GM12873 (cell line): ENCODE results near the gene CPN1.

Experiments used
- TF ChIP-seq, protein P1 (sequence below): IDR thresholded peaks from 2 replicates; pipeline ENCODE4 v1.5.1; 2012; ENCODE audit warnings: low read depth, mild to moderate bottlenecking, moderate library complexity, low read length, control low read depth; ENCODE audit not compliant: insufficient read depth; ENCODE audit errors: missing control alignments

Gene CPN1

DNA sequence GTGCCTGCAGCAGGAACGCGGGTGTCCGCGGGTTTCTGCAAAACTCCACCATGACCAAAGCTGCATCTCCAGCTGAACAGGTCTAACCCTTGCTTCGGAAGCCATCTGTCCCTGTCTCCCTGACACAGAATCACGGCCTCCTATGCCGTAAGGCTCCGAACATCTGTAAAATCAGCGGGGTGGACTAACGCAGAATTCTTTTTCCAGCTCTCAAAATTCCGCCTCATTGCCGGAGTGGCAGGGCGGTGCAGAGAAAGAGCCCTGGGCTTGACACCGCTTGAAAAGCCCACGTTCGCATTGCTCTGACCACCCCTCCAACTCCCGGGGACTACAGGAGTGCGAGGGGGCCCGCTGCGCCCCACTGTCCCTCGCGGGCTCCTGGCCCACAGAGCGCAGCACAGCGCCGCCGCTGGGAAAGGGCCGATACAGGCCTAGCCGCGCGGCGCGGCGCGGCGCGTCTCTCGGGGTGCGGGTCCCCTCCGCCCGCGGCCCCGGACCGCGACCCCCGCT lies 72.3 kb downstream of the CPN1 start:
- TF ChIP-seq, protein P1, sequence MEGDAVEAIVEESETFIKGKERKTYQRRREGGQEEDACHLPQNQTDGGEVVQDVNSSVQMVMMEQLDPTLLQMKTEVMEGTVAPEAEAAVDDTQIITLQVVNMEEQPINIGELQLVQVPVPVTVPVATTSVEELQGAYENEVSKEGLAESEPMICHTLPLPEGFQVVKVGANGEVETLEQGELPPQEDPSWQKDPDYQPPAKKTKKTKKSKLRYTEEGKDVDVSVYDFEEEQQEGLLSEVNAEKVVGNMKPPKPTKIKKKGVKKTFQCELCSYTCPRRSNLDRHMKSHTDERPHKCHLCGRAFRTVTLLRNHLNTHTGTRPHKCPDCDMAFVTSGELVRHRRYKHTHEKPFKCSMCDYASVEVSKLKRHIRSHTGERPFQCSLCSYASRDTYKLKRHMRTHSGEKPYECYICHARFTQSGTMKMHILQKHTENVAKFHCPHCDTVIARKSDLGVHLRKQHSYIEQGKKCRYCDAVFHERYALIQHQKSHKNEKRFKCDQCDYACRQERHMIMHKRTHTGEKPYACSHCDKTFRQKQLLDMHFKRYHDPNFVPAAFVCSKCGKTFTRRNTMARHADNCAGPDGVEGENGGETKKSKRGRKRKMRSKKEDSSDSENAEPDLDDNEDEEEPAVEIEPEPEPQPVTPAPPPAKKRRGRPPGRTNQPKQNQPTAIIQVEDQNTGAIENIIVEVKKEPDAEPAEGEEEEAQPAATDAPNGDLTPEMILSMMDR = peak; percentile 64

DNA sequence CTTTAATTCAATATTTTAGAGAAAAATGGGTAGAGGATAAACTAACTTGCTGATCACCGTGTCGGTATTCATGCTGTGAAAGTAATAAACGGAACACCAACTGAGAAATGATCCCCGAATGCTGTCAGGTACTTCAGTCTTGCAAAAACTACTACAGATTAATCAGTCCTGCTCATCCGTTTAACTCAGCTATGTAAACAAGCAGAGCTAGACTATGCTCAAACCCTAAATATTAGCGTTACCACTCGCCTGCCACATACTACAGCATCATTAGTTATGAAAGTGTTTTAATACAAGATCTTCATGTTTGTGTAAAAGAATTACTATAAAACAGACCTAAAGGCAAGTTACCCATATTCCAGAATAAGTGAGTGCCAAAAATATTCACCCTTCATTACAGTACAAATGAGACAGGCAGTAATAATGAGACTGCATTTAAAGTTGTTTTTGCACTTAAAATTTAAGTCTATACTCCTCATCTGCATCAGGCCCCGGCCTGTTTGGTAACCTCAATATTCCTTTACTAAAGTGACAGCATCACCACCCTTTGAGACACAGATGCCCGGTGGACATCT lies 72.9 kb downstream of the CPN1 start:
- TF ChIP-seq, protein P1 = no peak

DNA sequence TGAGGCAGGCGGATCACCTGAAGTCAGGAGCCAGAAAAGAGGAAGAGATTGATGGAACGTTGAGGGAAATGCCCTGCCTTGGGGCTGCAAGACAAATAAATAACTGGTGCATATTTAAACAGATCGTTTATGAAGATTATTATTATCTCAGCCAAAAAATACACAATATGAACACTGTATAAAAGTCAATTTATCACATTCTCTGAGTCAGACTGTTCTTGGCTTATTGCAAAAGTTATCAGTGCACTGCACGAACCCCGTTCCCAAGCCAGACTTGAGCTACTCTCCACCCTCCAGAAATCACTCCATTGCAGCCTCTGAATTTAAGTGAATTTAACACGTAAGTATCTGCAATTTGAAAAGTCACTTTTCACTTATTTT lies 73.5 kb downstream of the CPN1 start:
- TF ChIP-seq, protein P1 = no peak

DNA sequence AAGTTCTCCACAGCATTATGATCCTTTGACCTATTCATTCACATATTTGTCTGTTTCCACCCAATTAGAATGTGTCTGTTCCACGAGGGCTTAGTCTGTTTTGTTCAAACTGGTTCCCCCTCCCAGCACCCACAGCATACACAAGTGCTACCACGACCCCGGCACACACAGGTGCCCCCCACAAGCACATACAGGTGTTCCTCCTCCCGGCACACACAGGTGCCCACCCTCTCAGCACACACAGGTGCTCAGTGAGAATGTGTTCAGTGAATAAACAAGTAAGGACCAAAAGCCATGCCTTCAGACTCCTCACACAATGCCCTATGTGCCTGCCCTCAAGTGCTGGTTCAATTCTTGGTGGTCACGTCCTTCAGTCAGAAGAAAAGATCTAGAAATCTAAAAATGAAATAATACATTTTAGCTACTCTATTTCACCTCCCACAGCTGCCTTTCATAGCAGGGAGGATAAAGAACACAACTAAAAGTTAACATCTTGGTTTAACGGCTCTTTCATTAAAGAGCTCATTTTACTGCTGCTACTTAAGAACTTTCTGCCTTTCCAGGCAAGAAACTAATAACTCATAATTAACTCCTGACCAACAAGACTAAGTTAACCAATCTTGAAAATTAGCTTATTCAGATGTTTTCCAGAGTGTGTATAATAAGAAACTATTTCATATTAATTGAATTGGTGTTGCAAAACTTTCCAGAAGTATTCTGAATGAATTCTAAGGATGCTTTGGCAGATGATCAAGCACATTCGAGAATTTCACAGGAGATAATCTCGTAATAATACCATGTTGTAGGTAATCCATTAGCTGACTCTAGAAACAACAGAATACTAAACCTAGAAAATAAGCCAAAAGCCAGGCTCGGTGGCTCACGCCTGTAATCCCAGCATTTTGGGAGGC lies 74.2 kb downstream of the CPN1 start:
- TF ChIP-seq, protein P1 = no peak

DNA sequence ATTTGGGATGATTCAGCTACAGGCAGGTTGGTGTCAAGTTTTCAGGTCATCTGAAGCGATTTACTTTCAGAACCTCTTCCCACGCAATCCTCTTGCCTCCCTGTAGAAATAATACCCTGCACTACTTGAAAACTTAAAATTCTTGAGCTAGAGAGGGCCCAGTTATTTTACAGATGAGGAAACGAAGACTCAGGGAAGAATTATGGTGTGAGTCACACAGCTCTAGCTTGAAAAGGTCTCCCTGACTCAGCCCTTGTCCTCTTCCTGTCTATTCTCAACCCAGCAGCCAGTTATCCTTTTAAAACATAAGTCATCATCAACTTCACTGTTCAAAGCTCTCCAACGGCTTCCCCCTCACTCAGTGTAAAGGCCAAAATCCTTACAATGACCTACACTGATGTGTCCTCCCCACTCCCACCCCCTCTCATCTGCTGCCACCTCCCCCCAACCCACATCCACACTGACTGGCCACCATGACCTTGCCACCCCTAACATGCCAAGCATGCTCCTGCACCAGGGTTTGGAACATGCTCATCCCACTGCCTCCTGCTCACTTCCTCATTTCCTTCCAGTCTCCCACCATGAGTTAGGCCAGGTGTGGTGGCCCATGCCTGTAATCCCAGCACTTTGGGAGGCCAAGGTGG lies 75.3 kb downstream of the CPN1 start:
- TF ChIP-seq, protein P1 = no peak

DNA sequence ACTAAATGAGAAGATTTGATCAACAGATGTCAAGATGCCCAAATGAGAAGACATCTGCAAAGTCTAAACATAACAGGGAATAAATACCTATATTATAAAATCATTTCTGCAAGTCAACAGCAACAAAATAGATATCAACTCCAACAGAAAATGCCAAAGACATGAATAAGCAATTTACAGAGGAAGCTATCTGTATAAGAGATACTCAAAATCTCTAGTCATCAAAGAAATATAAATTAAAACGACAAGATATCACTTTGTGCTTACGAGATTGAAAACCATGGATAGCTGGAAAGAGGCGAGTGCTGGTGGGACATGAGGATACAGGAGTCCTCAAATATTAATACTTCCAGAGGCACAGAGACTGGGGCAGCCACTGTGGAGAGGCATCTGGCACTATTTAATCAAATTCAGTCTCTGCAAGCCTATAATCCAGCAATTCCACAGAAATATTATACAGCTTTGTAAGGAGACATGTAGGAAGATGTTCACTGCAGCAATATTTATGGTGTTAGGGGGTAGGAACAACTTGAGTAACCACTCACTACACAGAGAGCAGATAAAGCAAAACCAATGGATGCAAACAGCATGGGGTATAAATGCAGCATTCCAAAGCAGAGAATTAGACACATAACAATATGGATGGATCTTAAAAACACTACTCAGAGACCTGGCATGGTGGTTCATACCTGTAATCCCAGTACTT lies 76.7 kb downstream of the CPN1 start:
- TF ChIP-seq, protein P1 = no peak
